ENCODE measurements around the gene KANSL3.

The KANSL3 gene

GRCh38 chr2:96565111-96565510 lies 73.0 kb downstream of the KANSL3 start:
- no peak overlapping the region for H2BK5ac ChIP-seq (ENCODE audit: low read length)
- H3K14ac ChIP-seq (ENCODE audit: low read length), result no peak overlapping the region
- H3K9me3 ChIP-seq (replicated peaks in 1 of 2; ENCODE audit: control insufficient read depth in 2 of 2, insufficient read depth in 1 of 2, low read depth in 1 of 2, low read length in 2 of 2), result no peaks in the 10 kb centered on the region
- H2BK120ac ChIP-seq (ENCODE audit: low read depth, low read length), result no peak overlapping the region
- H3K4ac ChIP-seq (ENCODE audit: low read length), result no peak overlapping the region
- H2BK12ac ChIP-seq (ENCODE audit: low read length), result no peak overlapping the region
- H3K36me3 ChIP-seq (replicated peaks in 1 of 2; ENCODE audit: control insufficient read depth in 2 of 2, insufficient read depth in 2 of 2, low read length in 2 of 2), result no peaks in the 10 kb centered on the region
- no peaks in the 10 kb centered on the region for H3K27me3 ChIP-seq (ENCODE audit: control insufficient read depth in 3 of 3, insufficient read depth in 3 of 3, low read depth in 1 of 3, low read length in 3 of 3)
- H3K23ac ChIP-seq (ENCODE audit: low read depth, low read length, poor library complexity), result no peak overlapping the region
- H3K79me1 ChIP-seq (ENCODE audit: low read depth, low read length), result no peaks in the 10 kb centered on the region
- H2AFZ ChIP-seq (ENCODE audit: low read length), result no peak overlapping the region
- no peak overlapping the region for H3K4me2 ChIP-seq (ENCODE audit: insufficient read depth, low read length, poor library complexity, severe bottlenecking)
- H3K27ac ChIP-seq (replicated peaks; ENCODE audit: low read length), result no peak overlapping the region
- no peak overlapping the region for H4K91ac ChIP-seq (ENCODE audit: low read depth, low read length, poor library complexity)
- no peak overlapping the region for H3K4me3 ChIP-seq (ENCODE audit: low read length in 2 of 2)
- no peak overlapping the region for H4K8ac ChIP-seq (ENCODE audit: low read depth, low read length)
- H2BK15ac ChIP-seq (ENCODE audit: low read length), result no peak overlapping the region
- no peak overlapping the region for H3K9ac ChIP-seq (ENCODE audit: low read depth, low read length, poor library complexity)
- no peak overlapping the region for H3K18ac ChIP-seq (ENCODE audit: low read length)
- no peak for DNase-seq (ENCODE audit: low spot score)
- H3K4me1 ChIP-seq (ENCODE audit: control insufficient read depth in 2 of 2, insufficient read depth in 1 of 2, low read depth in 1 of 2, low read length in 2 of 2), result peaks cover 0 to 4% of the 10 kb centered on the region in 2 donors
- H2AK5ac ChIP-seq (ENCODE audit: low read depth, low read length), result no peak overlapping the region
- no CpG with 5 or more reads among the region's 5 CpGs for WGBS, 2 donors (ENCODE audit: extremely low coverage in 2 of 2, insufficient read length in 2 of 2, insufficient replicate concordance in 1 of 2)

GRCh38 chr2:96564563-96564962 lies 73.5 kb downstream of the KANSL3 start:
- no peak for DNase-seq (ENCODE audit: low spot score)
- Histone ChIP-seq H3K18ac (ENCODE audit: low read length) (no peak overlapping the region), H2BK120ac (ENCODE audit: low read depth, low read length) (no peak overlapping the region), H3K14ac (ENCODE audit: low read length) (no peak overlapping the region), H2AK5ac (ENCODE audit: low read depth, low read length) (no peak overlapping the region), H3K4me3 (ENCODE audit: low read length in 2 of 2) (no peak overlapping the region), H2BK12ac (ENCODE audit: low read length) (no peak overlapping the region), H3K79me1 (ENCODE audit: low read depth, low read length) (no peaks in the 10 kb centered on the region), H3K9me3 (replicated peaks in 1 of 2; ENCODE audit: control insufficient read depth in 2 of 2, insufficient read depth in 1 of 2, low read depth in 1 of 2, low read length in 2 of 2) (no peaks in the 10 kb centered on the region), H3K27me3 (ENCODE audit: control insufficient read depth in 3 of 3, insufficient read depth in 3 of 3, low read depth in 1 of 3, low read length in 3 of 3) (no peaks in the 10 kb centered on the region), H3K27ac (replicated peaks; ENCODE audit: low read length) (no peak overlapping the region), H4K91ac (ENCODE audit: low read depth, low read length, poor library complexity) (no peak overlapping the region), H3K4me1 (ENCODE audit: control insufficient read depth in 2 of 2, insufficient read depth in 1 of 2, low read depth in 1 of 2, low read length in 2 of 2) (peaks cover 0 to 4% of the 10 kb centered on the region in 2 donors), H2BK5ac (ENCODE audit: low read length) (no peak overlapping the region), H3K4ac (ENCODE audit: low read length) (no peak overlapping the region), H3K4me2 (ENCODE audit: insufficient read depth, low read length, poor library complexity, severe bottlenecking) (no peak overlapping the region), H3K9ac (ENCODE audit: low read depth, low read length, poor library complexity) (no peak overlapping the region), H4K8ac (ENCODE audit: low read depth, low read length) (no peak overlapping the region), H2AFZ (ENCODE audit: low read length) (no peak overlapping the region), H2BK15ac (ENCODE audit: low read length) (no peak overlapping the region), H3K36me3 (replicated peaks in 1 of 2; ENCODE audit: control insufficient read depth in 2 of 2, insufficient read depth in 2 of 2, low read length in 2 of 2) (no peaks in the 10 kb centered on the region), H3K23ac (ENCODE audit: low read depth, low read length, poor library complexity) (no peak overlapping the region)
- no CpG with 5 or more reads among the region's 3 CpGs for WGBS, 2 donors (ENCODE audit: extremely low coverage in 2 of 2, insufficient read length in 2 of 2, insufficient replicate concordance in 1 of 2)

- no peaks in the 10 kb centered on the region for H3K79me1 ChIP-seq (ENCODE audit: low read depth, low read length)
- DNase-seq (ENCODE audit: low spot score), result no peak
- peaks cover 0 to 4% of the 10 kb centered on the region in 2 donors for H3K4me1 ChIP-seq (ENCODE audit: control insufficient read depth in 2 of 2, insufficient read depth in 1 of 2, low read depth in 1 of 2, low read length in 2 of 2)
- H4K91ac ChIP-seq (ENCODE audit: low read depth, low read length, poor library complexity), result no peak overlapping the region
- no peak overlapping the region for H2BK15ac ChIP-seq (ENCODE audit: low read length)
- no peak overlapping the region for H3K27ac ChIP-seq (replicated peaks; ENCODE audit: low read length)
- no peak overlapping the region for H3K4ac ChIP-seq (ENCODE audit: low read length)
- H4K8ac ChIP-seq (ENCODE audit: low read depth, low read length), result no peak overlapping the region
- WGBS, 2 donors (ENCODE audit: extremely low coverage in 2 of 2, insufficient read length in 2 of 2, insufficient replicate concordance in 1 of 2), result no CpG with 5 or more reads among the region's 4 CpGs
- H3K23ac ChIP-seq (ENCODE audit: low read depth, low read length, poor library complexity), result no peak overlapping the region
- H3K27me3 ChIP-seq (ENCODE audit: control insufficient read depth in 3 of 3, insufficient read depth in 3 of 3, low read depth in 1 of 3, low read length in 3 of 3), result no peaks in the 10 kb centered on the region
- H2AK5ac ChIP-seq (ENCODE audit: low read depth, low read length), result no peak overlapping the region
- H3K4me2 ChIP-seq (ENCODE audit: insufficient read depth, low read length, poor library complexity, severe bottlenecking), result no peak overlapping the region
- no peak overlapping the region for H2BK12ac ChIP-seq (ENCODE audit: low read length)
- no peaks in the 10 kb centered on the region for H3K9me3 ChIP-seq (replicated peaks in 1 of 2; ENCODE audit: control insufficient read depth in 2 of 2, insufficient read depth in 1 of 2, low read depth in 1 of 2, low read length in 2 of 2)
- no peak overlapping the region for H3K18ac ChIP-seq (ENCODE audit: low read length)
- H2AFZ ChIP-seq (ENCODE audit: low read length), result no peak overlapping the region
- no peak overlapping the region for H2BK5ac ChIP-seq (ENCODE audit: low read length)
- H3K36me3 ChIP-seq (replicated peaks in 1 of 2; ENCODE audit: control insufficient read depth in 2 of 2, insufficient read depth in 2 of 2, low read length in 2 of 2), result no peaks in the 10 kb centered on the region
- H3K14ac ChIP-seq (ENCODE audit: low read length), result no peak overlapping the region
- no peak overlapping the region for H3K4me3 ChIP-seq (ENCODE audit: low read length in 2 of 2)
- no peak overlapping the region for H3K9ac ChIP-seq (ENCODE audit: low read depth, low read length, poor library complexity)
- H2BK120ac ChIP-seq (ENCODE audit: low read depth, low read length), result no peak overlapping the region
Measured at GRCh38 chr2:96564026-96564425, 74.1 kb downstream of the KANSL3 start.

GRCh38 chr2:96558485-96558884 lies 79.6 kb downstream of the KANSL3 start:
- no peak for DNase-seq (ENCODE audit: low spot score)
- H3K23ac ChIP-seq (ENCODE audit: low read depth, low read length, poor library complexity), result no peak overlapping the region
- WGBS, 2 donors (ENCODE audit: extremely low coverage in 2 of 2, insufficient read length in 2 of 2, insufficient replicate concordance in 1 of 2), result no CpG with 5 or more reads among the region's 8 CpGs

More at GRCh38 chr2:96558485-96558884, 79.6 kb downstream of the KANSL3 start:
- H3K27ac ChIP-seq (replicated peaks; ENCODE audit: low read length), result no peak overlapping the region
- no peak overlapping the region for H3K4me3 ChIP-seq (ENCODE audit: low read length in 2 of 2)
- H3K9me3 ChIP-seq (replicated peaks in 1 of 2; ENCODE audit: control insufficient read depth in 2 of 2, insufficient read depth in 1 of 2, low read depth in 1 of 2, low read length in 2 of 2), result no peaks in the 10 kb centered on the region
- H3K18ac ChIP-seq (ENCODE audit: low read length), result no peak overlapping the region
- H2AK5ac ChIP-seq (ENCODE audit: low read depth, low read length), result no peak overlapping the region
- H3K4me1 ChIP-seq (ENCODE audit: control insufficient read depth in 2 of 2, insufficient read depth in 1 of 2, low read depth in 1 of 2, low read length in 2 of 2), result no peaks in the 10 kb centered on the region
- no peaks in the 10 kb centered on the region for H3K27me3 ChIP-seq (ENCODE audit: control insufficient read depth in 3 of 3, insufficient read depth in 3 of 3, low read depth in 1 of 3, low read length in 3 of 3)
- no peak overlapping the region for H3K4me2 ChIP-seq (ENCODE audit: insufficient read depth, low read length, poor library complexity, severe bottlenecking)
- no peak overlapping the region for H4K91ac ChIP-seq (ENCODE audit: low read depth, low read length, poor library complexity)
- no peak overlapping the region for H3K4ac ChIP-seq (ENCODE audit: low read length)
- H3K79me1 ChIP-seq (ENCODE audit: low read depth, low read length), result no peaks in the 10 kb centered on the region
- H2BK5ac ChIP-seq (ENCODE audit: low read length), result no peak overlapping the region
- no peaks in the 10 kb centered on the region for H3K36me3 ChIP-seq (replicated peaks in 1 of 2; ENCODE audit: control insufficient read depth in 2 of 2, insufficient read depth in 2 of 2, low read length in 2 of 2)
- no peak overlapping the region for H2BK12ac ChIP-seq (ENCODE audit: low read length)
- no peak overlapping the region for H3K9ac ChIP-seq (ENCODE audit: low read depth, low read length, poor library complexity)
- H4K8ac ChIP-seq (ENCODE audit: low read depth, low read length), result no peak overlapping the region
- no peak overlapping the region for H3K14ac ChIP-seq (ENCODE audit: low read length)
- no peak overlapping the region for H2BK15ac ChIP-seq (ENCODE audit: low read length)
- H2AFZ ChIP-seq (ENCODE audit: low read length), result no peak overlapping the region
- no peak overlapping the region for H2BK120ac ChIP-seq (ENCODE audit: low read depth, low read length)

Data from neuronal stem cell (in vitro differentiated cells).